ENCODE measurements around the gene HIGD1A.

Gene HIGD1A

GRCh38 chr3:42739401-42740158 is 64.7 kb downstream of the HIGD1A start:
- DNase-seq (ENCODE audit: extremely low read depth in 1 of 2, low read depth in 1 of 2): no peak

DNA sequence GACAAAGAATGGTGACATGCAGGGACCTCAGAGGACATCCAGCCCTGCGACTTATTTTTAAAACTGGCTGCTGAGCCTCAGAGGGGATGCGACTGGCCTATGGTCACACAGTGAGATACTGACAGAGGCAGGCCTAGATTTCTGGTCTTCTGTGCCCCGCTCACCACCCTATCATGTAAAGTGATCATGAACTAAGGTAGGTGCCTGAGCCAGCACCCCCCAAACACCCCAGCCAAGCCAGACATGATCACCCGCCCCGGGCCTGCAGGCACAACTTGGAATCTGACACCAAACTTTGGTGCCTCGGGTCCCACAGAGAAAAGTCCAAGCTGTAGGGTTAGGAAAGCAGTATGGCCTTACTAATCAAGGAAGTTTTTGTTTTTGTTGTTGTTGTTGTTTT is 67.8 kb downstream of the HIGD1A start:
- no peak for DNase-seq (ENCODE audit: extremely low read depth in 1 of 2, low read depth in 1 of 2)

GRCh38 chr3:42736081-42736480 is 68.2 kb downstream of the HIGD1A start:
- no peak for DNase-seq (ENCODE audit: extremely low read depth in 1 of 2, low read depth in 1 of 2)

DNA sequence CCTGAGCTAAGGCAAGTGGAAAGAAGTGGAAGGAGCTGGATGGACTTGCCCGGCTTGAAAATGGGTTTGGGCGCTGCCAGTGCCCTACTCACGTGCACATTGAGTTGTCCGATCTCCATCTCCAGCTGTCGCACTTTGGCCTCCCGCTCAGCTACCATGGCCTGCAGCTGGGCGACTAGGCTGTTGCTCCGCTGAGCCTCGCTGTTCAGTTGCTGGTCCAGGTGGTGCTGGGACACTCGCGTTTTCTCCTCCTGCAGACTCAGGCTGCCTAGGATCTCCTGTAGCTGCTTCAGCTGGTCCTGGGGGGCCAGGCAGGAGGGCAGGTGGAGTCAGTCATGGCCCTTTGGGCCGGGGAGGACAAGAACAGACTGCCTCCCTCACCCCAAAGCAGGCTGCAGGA is 68.7 kb downstream of the HIGD1A start:
- DNase-seq (ENCODE audit: extremely low read depth in 1 of 2, low read depth in 1 of 2): no peak

DNA sequence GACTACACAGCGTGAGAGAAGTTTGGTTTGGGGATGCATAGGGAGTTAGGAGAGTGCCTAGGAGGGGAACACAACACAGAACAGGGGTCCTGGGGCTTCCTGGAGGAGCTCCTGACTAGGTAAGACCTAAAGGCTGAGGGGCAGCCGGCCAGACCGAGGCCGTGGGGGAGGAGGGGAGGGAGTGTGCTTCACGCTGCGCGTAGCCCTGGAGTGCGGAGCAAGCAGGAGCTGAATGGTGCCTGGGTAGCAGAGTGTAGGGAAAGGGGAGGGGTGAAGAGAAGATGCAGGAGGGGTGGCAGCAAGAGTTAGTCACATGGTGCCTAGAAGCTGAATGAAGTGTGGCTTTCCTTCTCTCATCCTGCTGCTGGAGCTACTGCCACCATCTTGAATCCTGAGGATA is 69.3 kb downstream of the HIGD1A start:
- no peak for DNase-seq (ENCODE audit: extremely low read depth in 1 of 2, low read depth in 1 of 2)

DNA sequence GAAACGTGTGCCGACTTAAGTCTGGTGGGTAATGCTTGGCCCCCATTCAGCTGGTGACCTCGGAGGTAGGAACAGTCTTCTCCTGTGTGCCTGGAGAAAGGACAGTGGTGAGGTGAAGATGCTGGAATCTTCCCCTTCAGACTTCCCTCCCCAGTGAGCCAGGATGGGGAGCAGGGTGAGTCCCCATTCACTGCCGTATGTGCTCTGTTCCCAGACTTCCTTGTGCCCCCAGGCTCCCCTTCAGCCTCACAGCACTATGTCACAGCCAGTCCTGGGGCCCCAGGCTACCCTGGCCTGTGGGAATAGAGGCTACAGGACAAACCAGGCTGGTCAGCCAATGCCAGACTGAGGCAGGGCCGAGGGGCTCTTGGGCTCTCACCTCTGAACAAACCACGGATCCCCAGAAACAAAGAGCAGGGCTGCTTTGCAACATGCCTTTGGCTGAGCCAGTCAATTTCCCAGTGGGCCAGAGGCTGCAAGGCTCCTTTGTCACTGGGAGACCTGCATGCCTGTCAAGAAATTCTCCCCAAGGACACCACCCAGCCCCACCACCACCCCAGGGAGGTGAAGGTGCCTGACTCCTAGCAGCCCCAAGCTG is 69.9 kb downstream of the HIGD1A start:
- no peak for DNase-seq (ENCODE audit: extremely low read depth in 1 of 2, low read depth in 1 of 2)

GRCh38 chr3:42733501-42734262 is 70.6 kb downstream of the HIGD1A start:
- DNase-seq (ENCODE audit: extremely low read depth in 1 of 2, low read depth in 1 of 2): no peak

All from activated CD8-positive, alpha-beta memory T cell treated with anti-CD3 and anti-CD28 coated beads for 1 hour (primary cell).